ENCODE data around the gene MEAK7. TPM values are rescaled to one million over a fixed set of nuclear protein-coding genes. Genes with fewer than 3 reads are reported as not detected.
A peak's percentile ranks its signal among the peaks of the same experiment; 100 is the strongest.
"Not testable (repeated sequence)": the region's sequence is repeated elsewhere in the genome, so short reads cannot be mapped to it uniquely, and the experiment has no call there.

The MEAK7 gene
- total RNA-seq, 2 donors from 2014 or later: 14.0 to 16.7 TPM

DNA sequence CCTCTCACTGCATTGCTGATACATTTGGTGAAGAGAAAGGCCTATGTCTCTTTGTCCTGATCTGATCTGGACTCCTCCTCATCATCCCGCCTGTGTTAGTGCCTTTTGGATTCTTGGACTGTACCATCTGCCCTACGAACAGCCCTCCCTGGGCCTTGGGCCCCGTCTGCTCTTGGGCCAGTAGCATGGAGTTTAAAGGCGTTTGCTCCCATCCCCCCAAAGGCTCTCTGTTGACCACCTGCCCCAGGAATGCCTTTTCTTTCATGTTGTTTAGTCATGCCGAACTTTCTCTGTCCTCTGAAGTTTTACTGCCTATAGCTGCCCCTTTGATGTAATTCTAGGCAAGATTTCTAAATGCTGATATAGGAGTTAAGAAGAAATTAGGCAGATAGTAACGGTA, 30.9 kb upstream of the MEAK7 start:
- DNase-seq (ENCODE audit: low spot score): no peak
- intact Hi-C loops (cut with DNase I): no loop called here

DNA sequence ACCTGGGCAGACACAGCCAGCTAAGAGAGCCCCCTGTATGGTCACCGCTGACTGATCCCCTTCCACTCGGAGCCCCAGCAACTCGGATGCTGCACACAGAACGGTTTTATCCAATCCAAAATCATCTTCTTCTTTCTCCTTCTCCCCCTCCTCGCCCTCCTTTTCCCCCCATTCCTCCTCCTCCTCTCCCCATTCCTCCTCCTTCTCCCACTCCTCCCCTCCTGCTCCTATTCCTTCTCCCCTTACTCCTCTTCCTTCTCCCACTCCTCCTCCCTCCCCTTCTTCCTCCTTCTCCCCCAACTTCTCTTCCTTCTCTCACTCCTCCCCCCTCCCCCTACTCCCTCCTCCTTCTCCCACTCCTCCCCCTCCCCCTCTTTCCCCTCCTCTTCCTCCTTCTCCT, 30.4 kb upstream of the MEAK7 start:
- intact Hi-C loops (cut with DNase I): no loop called here
- no peak for DNase-seq (ENCODE audit: low spot score)

DNA sequence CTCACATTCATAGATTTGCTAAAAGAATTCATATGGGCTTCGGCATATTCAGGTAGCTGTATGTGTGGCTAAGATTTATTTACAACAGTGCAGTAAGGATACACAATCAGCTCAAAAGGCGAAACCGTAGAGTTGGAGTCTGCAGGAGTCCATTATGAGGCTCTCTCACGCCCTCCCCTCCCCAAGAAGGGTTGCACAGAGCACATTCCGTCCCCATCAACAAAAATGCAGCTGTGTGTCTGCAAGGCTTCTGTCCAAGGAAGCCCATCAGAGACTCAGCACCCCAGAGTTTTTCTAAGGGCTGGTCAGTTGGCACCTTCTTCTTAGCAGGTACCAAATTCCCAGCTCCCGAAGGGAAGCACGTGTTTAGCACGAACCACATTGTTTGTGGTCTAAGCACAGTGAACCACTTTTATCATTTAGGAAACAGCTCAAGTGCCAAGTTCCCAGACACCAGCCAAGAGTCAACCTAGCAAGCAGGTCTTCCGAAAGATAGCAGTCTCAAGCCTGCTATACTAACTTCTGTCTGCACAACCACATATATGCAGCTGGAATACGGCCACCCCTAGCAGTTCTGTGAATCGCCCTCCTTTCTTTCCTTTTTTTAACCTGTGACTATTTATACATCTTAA, 28.5 kb upstream of the MEAK7 start:
- DNase-seq (ENCODE audit: low spot score): no peak
- intact Hi-C loops (cut with DNase I): no loop called here

DNA sequence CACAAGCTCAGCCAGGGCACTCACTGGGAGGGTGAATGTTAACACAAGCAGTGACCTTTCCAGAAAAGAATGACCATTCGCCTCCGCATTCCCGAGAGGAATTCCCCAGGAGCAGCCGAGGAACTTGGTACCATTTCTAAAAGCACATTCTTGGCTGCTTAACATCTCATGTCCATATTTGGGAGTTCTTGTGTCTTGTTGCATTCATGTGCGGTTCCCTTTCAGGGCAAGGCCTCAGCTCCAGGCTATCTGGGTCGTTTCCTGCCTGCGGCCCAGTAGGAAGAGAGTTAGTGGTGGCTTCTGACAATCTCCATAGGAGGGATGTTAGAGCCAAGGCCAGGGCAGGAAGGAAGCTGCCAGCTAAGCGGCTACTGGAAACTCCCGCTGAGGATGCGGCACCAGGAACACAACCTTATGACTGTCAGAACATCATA, 27.8 kb upstream of the MEAK7 start:
- peak; percentile 88 for DNase-seq (ENCODE audit: low spot score)
- intact Hi-C loops (cut with DNase I): no loop called here

DNA sequence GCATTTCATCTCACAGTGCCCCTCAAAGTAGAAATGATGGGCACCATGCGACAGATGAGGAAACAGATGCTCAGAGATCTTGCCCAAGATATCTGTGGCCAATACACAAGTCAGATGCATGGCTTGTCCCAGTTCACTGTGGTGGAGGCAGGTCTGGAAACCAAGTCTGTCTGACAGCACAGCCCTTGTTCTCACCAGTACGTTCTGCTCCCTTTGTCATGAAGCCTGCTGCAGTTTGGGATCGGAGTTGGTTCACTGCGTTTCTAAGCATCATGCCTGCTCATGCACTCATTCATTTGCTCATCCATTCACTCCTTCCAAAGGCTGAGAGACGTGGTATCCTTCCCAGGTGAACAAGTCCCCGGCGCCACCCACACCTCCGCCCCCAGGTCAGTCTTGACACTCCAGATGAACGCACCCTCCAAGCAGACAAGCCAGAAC, 27.2 kb upstream of the MEAK7 start:
- no peak for DNase-seq (ENCODE audit: low spot score)
- intact Hi-C loops (cut with DNase I): no loop called here

DNA sequence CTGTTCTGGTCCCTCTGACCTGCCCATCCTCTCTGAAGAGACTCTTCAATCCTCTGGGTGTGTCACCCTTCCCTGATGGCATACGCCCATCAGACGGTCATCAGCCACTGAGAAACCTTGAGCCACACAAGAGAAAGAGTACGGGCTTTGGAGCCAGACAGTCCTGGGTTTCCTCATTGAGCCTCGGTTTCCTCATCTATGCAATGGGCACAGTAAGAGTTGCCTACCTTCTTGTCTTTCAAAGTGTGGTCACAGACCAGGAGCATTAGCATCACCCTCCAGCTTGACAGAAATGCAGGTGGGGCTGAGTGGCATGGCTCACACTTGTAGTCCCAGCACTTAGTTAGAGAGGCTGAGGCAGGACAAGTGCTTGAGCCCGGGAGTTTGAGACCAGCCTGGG, 26.1 kb upstream of the MEAK7 start:
- intact Hi-C loops (cut with DNase I): no loop called here
- DNase-seq (ENCODE audit: low spot score): no peak

DNA sequence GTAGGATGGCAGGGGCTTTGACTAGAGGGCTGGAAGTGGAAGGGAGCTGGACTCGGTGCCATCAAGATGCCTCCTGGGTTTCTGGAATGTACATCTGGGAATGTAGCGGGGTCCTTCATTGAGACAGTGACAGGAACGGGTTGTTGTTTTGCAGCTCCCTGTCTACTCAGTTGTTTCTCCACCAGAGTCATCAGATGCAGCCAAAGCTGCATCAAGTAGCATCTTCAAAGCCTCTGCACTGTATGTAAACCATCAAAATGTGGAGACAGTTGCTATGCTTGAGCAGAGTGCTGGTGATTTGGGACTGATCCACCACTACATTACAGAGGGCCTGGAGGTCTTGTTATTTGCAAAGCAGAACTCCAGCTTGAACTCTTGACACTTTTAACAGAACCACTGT, 25.1 kb upstream of the MEAK7 start:
- intact Hi-C loops (cut with DNase I): loop anchor here in 1 of 2 donors (5.0 kb wide), 1 partner anchor 88 kb away; the partner anchor contains the start of gene COTL1

DNA sequence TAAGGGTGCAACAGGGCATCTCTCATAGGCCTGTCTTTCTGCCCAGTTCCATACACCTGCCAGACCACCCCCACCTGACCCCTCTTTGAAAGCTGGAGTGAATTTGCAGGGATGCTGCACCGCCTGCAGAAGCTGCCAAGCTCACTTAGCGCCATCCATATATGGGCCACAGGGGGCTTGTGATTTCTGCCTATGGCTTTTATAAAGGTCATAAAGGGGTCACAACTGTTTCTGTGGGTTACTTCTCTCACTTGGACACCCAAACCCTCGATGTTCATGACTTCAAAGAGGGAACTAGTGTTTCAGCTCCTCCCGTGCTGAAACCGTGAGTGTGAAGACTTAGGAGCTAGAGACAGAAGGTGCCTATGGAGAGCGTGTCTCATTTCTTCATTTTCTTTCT, 23.9 kb upstream of the MEAK7 start:
- intact Hi-C loops (cut with DNase I): loop anchor here in 1 of 2 donors (5.0 kb wide), 1 partner anchor 89 kb away; the partner anchor contains the start of gene COTL1
- no peak for DNase-seq (ENCODE audit: low spot score)

More for the DNA sequence above, 25.1 kb upstream of the MEAK7 start:
- no peak for DNase-seq (ENCODE audit: low spot score)

DNA sequence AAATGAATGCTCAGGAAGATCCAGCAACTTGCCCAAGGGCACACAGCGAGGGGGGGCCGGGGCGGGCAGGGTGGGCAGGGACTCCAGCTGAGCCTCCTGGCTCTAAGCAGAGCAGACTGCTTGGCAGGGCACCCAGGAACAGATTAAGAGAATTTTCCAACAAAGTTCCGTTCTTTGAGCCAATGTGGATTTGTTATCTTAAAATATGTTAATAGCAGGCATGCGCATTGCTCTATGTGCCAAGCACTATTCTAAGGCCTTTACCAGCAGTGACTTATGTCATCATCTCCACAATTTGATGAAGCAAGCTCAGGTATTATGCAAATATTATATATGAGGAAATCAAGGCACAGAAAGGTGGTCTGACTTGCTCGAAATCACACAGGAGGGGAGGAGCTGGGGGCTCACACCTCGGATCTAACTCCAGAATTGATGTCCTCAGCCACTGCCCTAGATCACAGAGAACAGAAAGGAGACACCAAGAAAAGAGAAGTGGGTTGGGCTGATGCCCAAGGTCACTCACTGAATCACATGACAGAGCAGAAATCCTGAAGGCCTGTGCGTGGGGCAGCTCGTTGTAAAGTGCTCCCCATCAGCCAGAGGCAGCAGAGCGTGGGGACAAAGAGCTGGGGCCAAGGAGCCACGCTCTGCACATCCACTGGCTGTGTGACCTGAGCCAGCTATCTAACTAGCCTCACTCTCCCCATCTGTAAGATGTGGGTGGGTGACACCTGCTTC, 23.2 kb upstream of the MEAK7 start:
- intact Hi-C loops (cut with DNase I): loop anchor here in 1 of 2 donors (5.0 kb wide), 1 partner anchor 90 kb away; the partner anchor contains the start of gene COTL1

DNA sequence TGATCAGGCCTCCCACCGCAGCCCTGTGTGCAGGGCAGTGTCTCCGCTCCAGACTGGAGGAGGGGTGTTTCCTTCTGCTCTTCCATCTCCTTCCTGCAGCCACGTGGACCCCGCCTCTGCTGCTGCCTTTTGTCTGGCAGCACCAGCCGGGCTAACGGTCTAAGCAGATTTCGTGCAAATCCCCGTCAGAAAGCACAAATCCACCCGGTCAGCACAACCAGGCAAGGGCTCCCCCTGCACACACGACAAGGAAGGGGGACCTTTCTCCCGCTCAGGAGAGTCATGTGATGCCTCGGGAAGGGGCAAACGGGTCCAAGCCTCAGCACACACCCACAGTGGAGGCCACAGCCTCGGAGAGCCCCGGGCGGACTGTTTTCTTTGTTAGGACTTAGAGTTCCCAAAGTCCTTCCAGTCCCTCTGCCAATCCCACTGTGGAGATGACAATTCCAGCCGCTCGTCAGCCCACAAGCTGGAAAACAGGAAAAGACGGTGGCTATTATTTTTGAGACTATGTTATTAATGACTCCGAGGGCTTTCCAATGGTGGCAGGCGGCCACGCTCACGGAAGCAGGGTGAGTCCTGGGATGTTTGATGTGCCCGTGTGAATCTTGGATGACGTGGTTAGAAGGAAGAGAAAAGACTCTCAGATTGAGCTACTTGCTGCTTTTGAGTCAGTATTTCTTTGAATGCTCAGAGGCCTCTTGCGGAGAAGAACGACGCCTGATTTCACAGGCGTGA, 22.5 kb upstream of the MEAK7 start:
- intact Hi-C loops (cut with DNase I): loop anchor here in 1 of 2 donors (5.0 kb wide), 1 partner anchor 90 kb away; the partner anchor contains the start of gene COTL1
- DNase-seq (ENCODE audit: low spot score): no peak

More for the DNA sequence above, 23.2 kb upstream of the MEAK7 start:
- no peak for DNase-seq (ENCODE audit: low spot score)

DNA sequence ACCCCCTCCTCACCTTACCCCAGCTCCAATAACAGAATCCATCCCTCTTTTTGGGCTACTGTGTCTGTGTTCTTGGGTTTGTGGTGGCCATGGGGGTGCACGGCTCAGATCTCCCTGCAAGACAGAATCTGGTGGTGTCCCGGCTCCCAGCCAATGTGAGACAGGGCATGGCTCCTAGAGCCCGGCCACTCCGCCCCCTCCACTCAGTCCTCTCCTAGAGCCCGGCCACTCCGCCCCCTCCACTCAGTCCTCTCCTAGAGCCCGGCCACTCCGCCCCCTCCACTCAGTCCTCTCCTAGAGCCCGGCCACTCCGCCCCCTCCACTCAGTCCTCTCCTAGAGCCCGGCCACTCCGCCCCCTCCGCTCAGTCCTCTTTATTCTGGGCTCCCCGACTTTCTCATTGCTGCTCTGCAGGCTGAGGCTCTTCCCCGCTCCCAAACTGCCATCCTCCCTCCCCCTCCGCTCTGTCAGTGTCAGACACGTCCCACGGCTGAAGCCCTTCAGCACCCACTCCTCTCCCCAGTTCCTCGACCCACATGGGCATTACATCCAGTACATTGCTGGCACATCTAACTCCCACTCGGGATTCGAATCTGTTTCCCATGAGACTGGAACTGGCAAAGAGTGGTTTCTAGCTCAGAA, 20.6 kb upstream of the MEAK7 start:
- not testable (repeated sequence) for DNase-seq (ENCODE audit: low spot score)
- intact Hi-C loops (cut with DNase I): loop anchor here in 1 of 2 donors (5.0 kb wide), 1 partner anchor 92 kb away; the partner anchor contains the start of gene COTL1

DNA sequence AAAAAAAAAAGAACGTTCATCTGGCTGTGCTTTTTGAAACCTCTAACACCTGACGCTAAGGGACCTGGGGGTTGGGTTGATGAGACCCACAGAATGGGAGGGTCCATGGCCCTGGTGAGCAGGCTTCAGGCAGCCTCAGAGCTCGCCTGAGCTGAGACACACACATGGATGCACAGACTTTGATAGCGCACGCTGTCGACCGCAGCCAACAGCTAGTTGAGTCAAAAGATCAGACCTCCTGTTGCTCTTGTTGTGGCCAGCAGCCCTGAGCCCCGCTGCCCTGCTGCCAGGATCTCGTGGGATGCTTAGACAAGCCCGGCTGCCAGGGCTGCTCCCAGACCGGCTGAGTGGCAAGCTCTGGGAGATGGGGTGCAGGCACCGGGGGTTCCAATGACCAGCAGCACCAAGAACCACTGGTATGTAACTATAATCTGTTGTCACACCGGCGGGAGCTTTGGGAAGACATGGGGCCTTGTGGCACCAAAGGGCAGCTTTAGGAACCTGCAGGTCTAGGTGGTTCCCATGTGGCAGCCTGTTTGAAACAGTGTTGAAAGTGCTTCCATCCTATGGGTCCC, 20.0 kb upstream of the MEAK7 start:
- no peak for DNase-seq (ENCODE audit: low spot score)
- intact Hi-C loops (cut with DNase I): no loop called here

DNA sequence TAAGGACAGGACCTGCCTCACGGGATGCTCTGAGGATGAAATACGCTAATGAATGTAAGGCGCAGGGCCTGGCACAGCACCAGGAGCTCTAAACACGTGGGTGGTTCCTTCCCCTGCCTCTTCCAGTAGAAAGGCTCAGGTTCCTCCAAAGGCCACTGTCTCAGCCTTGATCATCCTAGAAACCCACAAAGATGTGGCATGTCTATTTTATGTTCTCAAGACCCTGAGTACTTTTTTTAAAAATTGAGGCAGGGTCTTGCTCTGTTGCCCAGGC, 17.0 kb upstream of the MEAK7 start:
- intact Hi-C loops (cut with DNase I): no loop called here
- DNase-seq (ENCODE audit: low spot score): no peak

DNA sequence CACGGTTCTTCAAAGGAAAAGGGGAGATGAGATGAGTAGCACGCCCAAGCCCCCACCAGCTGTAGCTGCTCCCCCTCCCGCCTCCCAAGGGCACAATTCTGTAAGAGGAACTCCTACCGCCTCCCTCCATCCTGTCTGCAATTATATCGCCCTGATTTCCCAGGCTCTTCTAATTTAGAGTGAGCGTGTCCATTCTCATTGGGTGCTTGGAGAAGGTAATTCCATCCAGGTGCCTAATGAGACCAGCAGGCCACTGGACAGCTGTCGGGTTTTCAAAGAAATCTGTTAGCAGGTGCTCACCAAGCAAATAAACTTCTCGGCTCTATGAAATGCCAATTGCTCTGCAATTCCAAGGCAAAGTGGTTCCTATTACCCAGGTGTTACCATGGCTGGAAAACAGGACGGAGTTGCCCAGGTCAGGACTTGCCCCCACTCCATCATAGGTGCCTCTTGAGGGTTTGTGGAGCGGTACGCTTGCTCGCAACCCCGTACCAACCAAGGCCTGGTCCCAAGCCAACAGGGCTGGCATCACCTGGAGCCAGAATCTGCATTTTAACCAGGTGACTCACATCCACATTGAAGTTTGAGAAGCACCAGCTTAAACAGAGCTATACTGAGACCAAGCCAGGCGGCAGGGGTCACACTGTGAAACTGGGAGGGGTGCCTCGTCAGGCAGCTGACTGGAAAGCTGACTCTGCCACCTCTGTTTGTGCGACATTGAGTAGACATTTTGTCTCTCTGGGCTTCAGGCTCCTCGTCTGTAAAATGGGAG, 16.5 kb upstream of the MEAK7 start:
- no peak for DNase-seq (ENCODE audit: low spot score)
- intact Hi-C loops (cut with DNase I): no loop called here

DNA sequence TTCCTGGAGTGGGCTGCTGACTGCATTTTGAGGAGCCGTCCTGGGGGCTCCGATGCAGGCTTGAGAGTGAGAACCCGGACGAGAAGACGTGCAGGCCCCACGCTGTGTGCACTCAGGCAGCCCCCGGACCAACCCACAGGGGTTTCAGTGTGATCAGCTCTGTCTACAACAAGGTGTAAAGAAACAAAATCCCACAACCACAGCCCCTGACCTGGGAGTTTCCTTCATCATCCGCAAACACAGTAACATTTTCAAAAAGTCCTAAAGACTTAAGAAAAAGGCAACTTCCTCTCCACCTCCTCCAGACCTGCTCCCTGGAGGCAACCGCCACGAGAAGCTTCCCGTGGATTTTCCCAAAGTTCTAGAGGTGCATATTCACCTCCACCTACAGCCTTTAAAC, 15.4 kb upstream of the MEAK7 start:
- no peak for DNase-seq (ENCODE audit: low spot score)
- intact Hi-C loops (cut with DNase I): no loop called here

DNA sequence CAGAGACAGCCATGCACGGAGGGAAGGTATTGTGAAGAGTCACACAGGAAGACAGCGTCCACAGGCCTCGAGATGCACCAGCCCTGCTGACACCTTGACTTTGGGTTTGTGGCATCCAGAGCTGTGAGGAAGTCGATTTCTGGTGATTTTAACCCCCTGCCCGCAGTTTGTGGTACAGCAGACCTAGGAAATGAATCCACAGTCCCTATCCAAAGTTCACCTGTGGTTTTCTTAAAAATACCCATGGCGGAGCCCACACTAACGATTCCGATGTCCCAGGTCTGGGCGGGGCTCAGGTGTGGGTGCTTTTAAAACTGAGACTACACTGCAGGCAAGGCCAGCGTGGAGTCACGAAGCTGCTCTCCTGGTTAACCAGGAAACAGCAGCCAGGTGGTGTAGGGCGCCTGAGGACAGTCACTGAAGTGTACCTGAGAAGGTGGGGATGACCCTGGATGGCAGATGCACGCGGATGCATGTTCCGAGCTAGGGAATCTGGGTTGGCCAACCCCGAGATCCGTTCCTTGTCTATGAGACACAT, 14.4 kb upstream of the MEAK7 start:
- intact Hi-C loops (cut with DNase I): no loop called here
- peak; percentile 54 for DNase-seq (ENCODE audit: low spot score)

DNA sequence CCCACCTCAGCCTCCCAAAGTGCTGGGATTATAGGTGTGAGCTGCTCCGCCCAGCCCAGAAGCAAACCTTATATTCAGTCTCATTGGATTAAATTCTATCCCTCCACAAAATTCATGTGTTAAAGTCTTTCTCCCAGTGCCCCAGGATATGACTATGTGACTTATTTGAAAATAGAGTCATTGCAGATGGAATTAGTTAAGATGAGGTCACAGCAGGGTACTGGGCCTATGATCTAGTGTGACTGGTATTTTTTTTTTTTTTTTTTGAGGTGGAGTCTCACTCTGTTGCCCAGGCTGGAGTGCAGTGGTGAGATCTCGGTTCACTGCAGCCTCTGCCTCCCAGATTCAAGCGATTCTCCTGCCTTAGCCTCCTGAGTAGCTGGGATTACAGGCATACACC, 13.8 kb upstream of the MEAK7 start:
- intact Hi-C loops (cut with DNase I); DNase-seq (ENCODE audit: low spot score): not testable (repeated sequence)

DNA sequence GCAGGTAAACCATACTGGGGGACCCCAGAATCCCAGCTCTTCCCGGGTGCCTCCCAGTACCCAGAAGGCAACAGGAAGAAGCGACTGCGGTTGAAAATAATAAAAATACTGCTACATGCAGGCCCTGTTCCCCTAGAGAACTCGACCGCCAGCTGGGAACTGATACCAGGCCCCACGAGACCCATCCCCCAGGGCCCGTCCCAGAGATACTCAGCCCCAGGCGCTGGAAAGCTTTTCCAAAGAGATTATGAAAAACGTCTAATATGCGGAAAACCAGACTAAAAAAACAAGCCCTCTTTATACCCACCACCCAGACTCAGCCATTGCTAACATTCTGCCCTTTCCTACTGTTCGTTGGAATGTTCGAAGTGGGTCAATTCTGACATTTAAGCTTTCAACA, 12.9 kb upstream of the MEAK7 start:
- intact Hi-C loops (cut with DNase I): no loop called here
- DNase-seq (ENCODE audit: low spot score): peak; percentile 40
